AG04449 (cell line): ENCODE measurements around the gene ADIPOQ.
"Not testable (repeated sequence)": the region's sequence is repeated elsewhere in the genome, so short reads cannot be mapped to it uniquely, and the experiment has no call there.

Experiments used
- CTCF ChIA-PET: fragments of 350-600 bp; formaldehyde crosslinking; extraction: SDS; loops from one replicate; lab custom pipeline; 2021; ENCODE audit warnings: antibody characterized with exemption; lab: Yijun Ruan, JAX
- POLR2A ChIA-PET: fragments of 400-600, 350-600 bp; formaldehyde crosslinking; extraction: SDS; loops from one replicate; lab custom pipeline; 2020; ENCODE audit warnings: antibody characterized with exemption, inconsistent platforms; lab: Yijun Ruan, JAX
- DNase-seq: peaks from one replicate; pipeline ENCODE4 v3.0.0-alpha.2; 2010; ENCODE audit warnings: low read depth, low spot score
- H3K4me3 ChIP-seq: 2 replicates; pipeline ENCODE4 v1.5.1; 2011; ENCODE audit warnings: low read depth, mild to moderate bottlenecking, control low read depth, low read length
- CTCF ChIP-seq: IDR thresholded peaks from one replicate; pipeline ENCODE4 v1.5.1; 2011; ENCODE audit warnings: mild to moderate bottlenecking, moderate library complexity, low read length, control low read depth, inconsistent platforms; ENCODE audit not compliant: insufficient read depth; ENCODE audit errors: missing control alignments

Gene ADIPOQ

GRCh38 chr3:186849374-186849975 is 7.0 kb downstream of the ADIPOQ start:
- H3K4me3 ChIP-seq: no peak overlapping the region
- no peak for DNase-seq
- ChIA-PET CTCF (interaction anchor here (0.6 to 9.0 kb wide), 26 partner anchors 10 to 865 kb away, joined by 3 to 141 read pairs (median 4); partner anchors contain the start of genes RPL39L and ST6GAL1), POLR2A (no interaction called here)
- peak; percentile 1 for TF ChIP-seq CTCF

- H3K4me3 ChIP-seq, POLR2A ChIA-PET, DNase-seq: not testable (repeated sequence)
- CTCF ChIA-PET: interaction anchor here (1.0 to 9.0 kb wide), 3 partner anchors 9 to 314 kb away, joined by 3 to 141 read pairs (median 21); partner anchors contain the start of gene RPL39L
Measured at GRCh38 chr3:186851835-186852234, 9.3 kb downstream of the ADIPOQ start.

- H3K4me3 ChIP-seq: no peak overlapping the region
- CTCF ChIA-PET: interaction anchor here (9.0 kb wide), 1 partner anchor 313 kb away, joined by 141 read pairs; no protein-coding TSS in a partner anchor
Measured at GRCh38 chr3:186852994-186853393, 10.5 kb downstream of the ADIPOQ start.

GRCh38 chr3:186854146-186854545 is 11.6 kb downstream of the ADIPOQ start:
- no peak for TF ChIP-seq CTCF
- H3K4me3 ChIP-seq: no peak overlapping the region
- ChIA-PET POLR2A (no interaction called here), CTCF (interaction anchor here (9.0 kb wide), 1 partner anchor 312 kb away, joined by 141 read pairs; no protein-coding TSS in a partner anchor)
- no peak for DNase-seq

More at GRCh38 chr3:186852994-186853393, 10.5 kb downstream of the ADIPOQ start:
- POLR2A ChIA-PET: no interaction called here
- DNase-seq: no peak
- no peak for TF ChIP-seq CTCF

GRCh38 chr3:186854954-186855353 is 12.4 kb downstream of the ADIPOQ start:
- CTCF ChIA-PET: interaction anchor here (0.6 to 9.0 kb wide), 3 partner anchors 285 to 1281 kb away, joined by 3 to 141 read pairs (median 3); partner anchors contain the start of gene RPL39L
- no peak for TF ChIP-seq CTCF
- no peak overlapping the region for H3K4me3 ChIP-seq
- no peak for DNase-seq
- POLR2A ChIA-PET: no interaction called here

GRCh38 chr3:186857743-186858142 is 15.2 kb downstream of the ADIPOQ start:
- TF ChIP-seq CTCF: no peak
- no peak for DNase-seq
- ChIA-PET CTCF (no interaction called here), POLR2A (no interaction called here)
- H3K4me3 ChIP-seq: no peak overlapping the region

GRCh38 chr3:186865215-186865853 is 22.8 kb downstream of the ADIPOQ start:
- POLR2A ChIA-PET, CTCF ChIA-PET, DNase-seq, H3K4me3 ChIP-seq: not testable (repeated sequence)

GRCh38 chr3:186866095-186866494 is 23.6 kb downstream of the ADIPOQ start:
- CTCF ChIA-PET, POLR2A ChIA-PET, H3K4me3 ChIP-seq, DNase-seq: not testable (repeated sequence)
